LNCAP (cell line): ENCODE measurements around the gene ROCK2.

Experiments
- TF ChIP-seq, protein P1 (sequence below): fragments of 450-650 bp; IDR thresholded peaks from 2 replicates; pipeline ENCODE4 v1.5.1; 2017; ENCODE audit warnings: mild to moderate bottlenecking

Gene ROCK2

DNA sequence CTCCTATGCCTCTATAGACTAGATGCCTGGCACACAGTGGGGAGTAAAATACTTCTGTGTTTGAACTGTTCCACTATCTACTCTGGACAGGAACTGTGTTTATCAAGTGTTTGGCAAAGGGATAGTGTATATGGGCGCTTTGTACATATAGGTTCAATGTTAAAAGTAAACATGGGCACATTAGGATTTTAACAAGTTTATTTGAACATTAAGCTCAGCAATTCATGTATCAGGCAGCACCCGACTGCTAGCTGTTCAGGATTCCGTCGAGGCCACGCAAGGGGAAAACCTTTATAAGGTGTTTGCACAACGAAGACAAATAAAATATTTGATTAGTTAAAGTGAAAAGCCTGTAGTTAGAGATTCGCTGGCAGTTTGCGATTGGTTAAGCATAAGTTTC, 43.4 kb upstream of the ROCK2 start:
- TF ChIP-seq, protein P1, sequence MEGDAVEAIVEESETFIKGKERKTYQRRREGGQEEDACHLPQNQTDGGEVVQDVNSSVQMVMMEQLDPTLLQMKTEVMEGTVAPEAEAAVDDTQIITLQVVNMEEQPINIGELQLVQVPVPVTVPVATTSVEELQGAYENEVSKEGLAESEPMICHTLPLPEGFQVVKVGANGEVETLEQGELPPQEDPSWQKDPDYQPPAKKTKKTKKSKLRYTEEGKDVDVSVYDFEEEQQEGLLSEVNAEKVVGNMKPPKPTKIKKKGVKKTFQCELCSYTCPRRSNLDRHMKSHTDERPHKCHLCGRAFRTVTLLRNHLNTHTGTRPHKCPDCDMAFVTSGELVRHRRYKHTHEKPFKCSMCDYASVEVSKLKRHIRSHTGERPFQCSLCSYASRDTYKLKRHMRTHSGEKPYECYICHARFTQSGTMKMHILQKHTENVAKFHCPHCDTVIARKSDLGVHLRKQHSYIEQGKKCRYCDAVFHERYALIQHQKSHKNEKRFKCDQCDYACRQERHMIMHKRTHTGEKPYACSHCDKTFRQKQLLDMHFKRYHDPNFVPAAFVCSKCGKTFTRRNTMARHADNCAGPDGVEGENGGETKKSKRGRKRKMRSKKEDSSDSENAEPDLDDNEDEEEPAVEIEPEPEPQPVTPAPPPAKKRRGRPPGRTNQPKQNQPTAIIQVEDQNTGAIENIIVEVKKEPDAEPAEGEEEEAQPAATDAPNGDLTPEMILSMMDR, result no peak

DNA sequence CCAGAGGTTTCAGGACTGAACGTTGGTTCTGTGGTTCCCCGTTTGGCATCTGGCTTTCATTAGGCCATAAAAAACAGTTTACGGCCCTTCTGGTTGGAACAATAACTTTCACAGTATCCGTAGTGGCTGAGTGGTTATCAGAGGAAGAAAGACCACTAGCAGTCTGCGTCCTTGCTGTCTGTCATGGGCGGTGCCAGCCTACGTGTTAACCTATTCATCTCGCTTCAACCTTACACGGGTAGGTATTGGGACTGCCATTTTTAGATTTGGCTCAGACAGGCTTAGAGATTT, 42.6 kb upstream of the ROCK2 start:
- TF ChIP-seq, protein P1, result no peak

DNA sequence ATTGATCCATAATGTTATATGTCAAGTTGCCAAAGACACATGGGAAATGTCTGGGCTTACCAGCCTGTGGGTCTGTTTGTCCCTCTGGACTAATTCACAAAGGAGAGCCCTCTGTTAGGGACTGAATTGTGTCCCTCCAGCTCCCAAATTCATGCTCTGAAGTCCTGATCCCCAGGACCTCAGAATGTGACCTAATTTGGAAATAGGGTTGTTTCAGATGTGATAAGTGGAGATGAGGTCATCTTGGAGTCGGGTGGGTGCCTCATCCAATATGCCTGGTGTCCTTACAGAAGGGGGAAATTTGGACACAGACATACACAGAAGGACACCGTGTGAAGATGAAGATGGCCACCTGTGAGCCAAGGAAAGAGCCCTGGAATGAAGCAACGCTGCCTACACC, 41.4 kb upstream of the ROCK2 start:
- TF ChIP-seq, protein P1, result no peak

DNA sequence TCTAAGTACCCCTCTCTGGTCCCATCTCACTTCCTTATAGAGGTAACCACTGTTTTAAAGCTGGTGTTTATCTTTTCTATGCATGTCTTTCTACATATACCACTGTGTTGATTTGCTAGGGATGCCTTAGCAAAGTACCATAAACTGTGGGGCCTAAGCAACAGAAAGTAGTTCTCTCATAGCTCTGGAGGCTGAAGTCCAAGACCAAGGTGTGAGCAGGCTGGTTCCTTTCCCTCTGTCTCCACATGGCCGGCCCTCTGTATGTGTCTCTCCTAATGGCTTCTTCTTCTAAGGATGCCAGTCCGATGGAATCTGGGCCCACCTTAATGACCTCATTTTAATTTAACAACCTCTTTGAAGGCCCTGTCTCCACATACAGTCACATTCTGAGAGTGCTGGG, 40.8 kb upstream of the ROCK2 start:
- TF ChIP-seq, protein P1, result no peak

DNA sequence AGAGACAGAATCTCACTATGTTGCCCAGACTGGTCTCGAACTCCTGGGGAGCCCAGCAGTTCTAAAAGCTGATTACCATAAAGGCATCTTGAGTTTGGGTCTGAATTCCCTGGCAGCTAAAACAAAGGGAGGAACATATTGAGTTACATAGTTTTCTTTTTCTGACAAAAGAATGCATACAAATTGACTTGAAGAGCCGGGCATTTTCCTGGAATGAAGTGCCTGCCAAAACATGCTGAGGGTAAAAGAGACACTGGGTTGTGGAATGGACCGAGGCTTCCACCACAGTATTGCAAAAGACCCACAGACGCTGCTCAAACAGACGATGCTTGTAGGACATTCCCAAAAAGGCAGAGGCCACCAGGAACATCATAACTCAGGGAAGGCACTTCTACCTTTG, 35.1 kb upstream of the ROCK2 start:
- TF ChIP-seq, protein P1, result no peak

DNA sequence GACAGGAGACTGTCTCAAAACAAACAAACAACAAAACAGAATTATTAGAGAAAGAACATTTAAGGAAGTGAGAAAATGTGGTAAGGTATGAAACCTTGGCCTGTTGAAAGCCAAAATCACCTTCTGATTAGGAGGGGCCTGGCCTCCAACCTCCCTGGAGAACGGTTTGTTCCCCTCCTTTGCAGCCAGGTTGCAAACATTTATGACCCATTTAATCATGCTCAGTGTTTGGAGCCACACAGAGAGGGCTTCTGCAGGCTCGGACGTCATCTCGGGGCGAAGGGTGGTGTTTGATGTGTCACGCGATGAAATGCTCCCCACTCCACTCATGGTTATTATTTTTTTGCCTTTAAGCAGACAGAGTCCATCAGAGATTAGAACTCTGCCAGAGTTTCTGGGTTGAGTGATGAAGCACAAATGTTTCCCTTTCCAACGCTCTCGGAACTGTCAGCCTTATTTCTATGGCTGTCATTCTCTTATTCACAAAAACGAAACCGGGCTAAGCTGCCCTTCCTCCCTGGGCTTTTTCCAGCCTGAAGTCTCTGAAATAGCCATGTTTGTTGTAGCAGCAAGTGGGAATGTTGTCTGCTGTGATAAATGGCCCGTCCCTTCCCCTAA, 33.6 kb upstream of the ROCK2 start:
- TF ChIP-seq, protein P1, result no peak

DNA sequence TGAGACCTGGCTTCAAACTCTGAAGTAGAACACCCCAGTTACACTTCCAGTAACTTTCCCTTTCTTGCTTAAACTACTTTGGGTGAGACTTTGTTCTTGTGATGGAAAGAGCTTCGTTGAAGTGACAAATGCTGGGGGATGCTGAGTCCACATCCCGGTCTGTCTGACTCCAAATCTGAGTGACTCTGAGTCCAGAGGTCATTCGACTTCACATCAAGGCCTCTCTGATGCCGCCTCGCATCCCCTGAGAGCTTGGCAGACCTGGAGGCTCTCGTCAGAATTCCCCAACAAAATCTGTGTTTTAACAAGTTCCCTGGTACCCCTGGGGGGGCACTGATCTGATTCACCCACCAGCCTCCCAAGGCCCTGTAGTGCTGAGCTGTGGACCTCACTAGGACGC, 31.6 kb upstream of the ROCK2 start:
- TF ChIP-seq, protein P1, result no peak

DNA sequence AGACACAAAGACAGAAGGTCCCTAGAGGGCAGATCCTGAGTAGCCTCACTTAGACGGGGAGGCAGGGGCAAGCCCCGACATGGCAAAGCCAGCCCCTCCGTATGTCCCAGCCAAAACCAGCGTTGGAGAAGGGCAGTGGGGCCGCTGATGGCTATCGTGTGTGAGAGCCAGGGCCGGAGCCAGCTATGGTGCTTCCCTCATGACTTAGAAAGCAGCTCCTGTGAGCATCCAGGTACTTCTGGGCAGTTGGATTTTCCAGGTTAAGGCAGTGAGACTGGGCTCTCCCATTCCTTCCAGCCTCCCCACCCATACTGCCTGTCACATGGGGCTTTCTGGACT, 31.2 kb upstream of the ROCK2 start:
- TF ChIP-seq, protein P1, result no peak
